Endothelial cell of umbilical vein (primary cell): ENCODE results near the gene TEX48.

Source experiments
- EZH2 ChIP-seq: IDR thresholded peaks from 2 replicates; pipeline ENCODE4 v1.6.1; 2012; ENCODE audit warnings: borderline replicate concordance, low read depth, mild to moderate bottlenecking, moderate library complexity, low read length, inconsistent platforms; ENCODE audit not compliant: severe bottlenecking
- FOS ChIP-seq: IDR thresholded peaks from 2 replicates; pipeline ENCODE4 v1.6.1; 2011; ENCODE audit warnings: mild to moderate bottlenecking, low read length, moderate library complexity, borderline replicate concordance; ENCODE audit not compliant: insufficient read depth
- GATA2 ChIP-seq: IDR thresholded peaks from 2 replicates; pipeline ENCODE4 v1.7.0; 2011; ENCODE audit warnings: low read depth, mild to moderate bottlenecking, moderate library complexity, mixed read lengths, low read length; ENCODE audit not compliant: insufficient read length, insufficient read depth
- MYC ChIP-seq: IDR thresholded peaks from one replicate; pipeline ENCODE4 v1.6.1; 2011; ENCODE audit warnings: mild to moderate bottlenecking, low read depth, low read length
- POLR2A ChIP-seq: IDR thresholded peaks from 2 replicates; pipeline ENCODE4 v1.6.1; 2012; ENCODE audit warnings: low read depth, mild to moderate bottlenecking, control low read depth, low read length
- POLR2AphosphoS5 ChIP-seq: IDR thresholded peaks from 2 replicates; pipeline ENCODE4 v1.6.1; 2012; ENCODE audit warnings: low read depth, mild to moderate bottlenecking, control low read depth, low read length, moderate library complexity; ENCODE audit not compliant: insufficient read depth
- TF ChIP-seq, protein P1 (sequence below), 2 donors: IDR thresholded peaks; 1 replicate in 1 of 2; 2 replicates in 1 of 2; pipeline ENCODE4 v1.5.1; 2011; ENCODE audit warnings: low read length in 2 of 2, mild to moderate bottlenecking in 2 of 2, moderate library complexity in 2 of 2, control low read depth in 1 of 2, inconsistent platforms in 1 of 2, low read depth in 1 of 2; ENCODE audit not compliant: insufficient read depth in 1 of 2; ENCODE audit errors: extremely low read depth in 1 of 2
- TF ChIP-seq, protein P2 (sequence below): IDR thresholded peaks from 2 replicates; pipeline ENCODE4 v1.6.1; 2011; ENCODE audit not compliant: insufficient read depth, insufficient read length

DNA sequence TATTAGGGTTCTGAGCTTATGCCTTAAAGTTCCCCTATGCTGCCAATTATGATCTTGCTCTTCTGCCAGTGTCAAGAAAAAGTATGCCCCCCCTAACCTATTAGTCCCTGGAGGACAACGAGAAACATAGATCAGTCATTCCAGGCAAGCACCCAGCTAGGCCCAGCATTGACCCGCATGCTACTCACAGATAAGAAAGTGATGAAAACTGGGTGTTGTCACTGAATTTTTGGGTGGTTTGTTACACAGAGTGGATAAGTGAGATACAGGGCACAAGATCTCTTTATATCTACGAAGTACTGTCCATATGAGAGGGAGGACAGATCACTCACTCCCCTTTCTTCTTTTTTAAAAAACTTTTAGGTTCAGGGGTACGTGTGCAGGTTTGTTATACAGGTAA is 6.4 kb upstream of the TEX48 start:
- no peak for TF ChIP-seq POLR2AphosphoS5
- TF ChIP-seq, protein P1, sequence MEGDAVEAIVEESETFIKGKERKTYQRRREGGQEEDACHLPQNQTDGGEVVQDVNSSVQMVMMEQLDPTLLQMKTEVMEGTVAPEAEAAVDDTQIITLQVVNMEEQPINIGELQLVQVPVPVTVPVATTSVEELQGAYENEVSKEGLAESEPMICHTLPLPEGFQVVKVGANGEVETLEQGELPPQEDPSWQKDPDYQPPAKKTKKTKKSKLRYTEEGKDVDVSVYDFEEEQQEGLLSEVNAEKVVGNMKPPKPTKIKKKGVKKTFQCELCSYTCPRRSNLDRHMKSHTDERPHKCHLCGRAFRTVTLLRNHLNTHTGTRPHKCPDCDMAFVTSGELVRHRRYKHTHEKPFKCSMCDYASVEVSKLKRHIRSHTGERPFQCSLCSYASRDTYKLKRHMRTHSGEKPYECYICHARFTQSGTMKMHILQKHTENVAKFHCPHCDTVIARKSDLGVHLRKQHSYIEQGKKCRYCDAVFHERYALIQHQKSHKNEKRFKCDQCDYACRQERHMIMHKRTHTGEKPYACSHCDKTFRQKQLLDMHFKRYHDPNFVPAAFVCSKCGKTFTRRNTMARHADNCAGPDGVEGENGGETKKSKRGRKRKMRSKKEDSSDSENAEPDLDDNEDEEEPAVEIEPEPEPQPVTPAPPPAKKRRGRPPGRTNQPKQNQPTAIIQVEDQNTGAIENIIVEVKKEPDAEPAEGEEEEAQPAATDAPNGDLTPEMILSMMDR (IDR thresholded peaks at IDR 0.05; ENCODE audit: extremely low read depth in 1 of 2, insufficient read depth in 1 of 2, low read depth in 1 of 2, low read length in 2 of 2): no peak
- no peak for TF ChIP-seq POLR2A
- no peak for TF ChIP-seq EZH2
- TF ChIP-seq, protein P2, sequence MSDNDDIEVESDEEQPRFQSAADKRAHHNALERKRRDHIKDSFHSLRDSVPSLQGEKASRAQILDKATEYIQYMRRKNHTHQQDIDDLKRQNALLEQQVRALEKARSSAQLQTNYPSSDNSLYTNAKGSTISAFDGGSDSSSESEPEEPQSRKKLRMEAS: no peak
- TF ChIP-seq GATA2: no peak
- no peak for TF ChIP-seq FOS
- no peak for TF ChIP-seq MYC
